WTC11 (cell line): ENCODE measurements around the gene NCKIPSD.

ENCODE experiments used
- NR3C1 ChIP-seq: sonication (generic); formaldehyde crosslinking; conservative IDR thresholded peaks from 2 replicates; pipeline ENCODE4 v1.8.1; 2023; ENCODE audit warnings: low read depth, mild to moderate bottlenecking, missing genetic modification reagents
- SMAD3 ChIP-seq: sonication (generic); formaldehyde crosslinking; IDR thresholded peaks from 2 replicates; pipeline ENCODE4 v1.8.0; 2022; ENCODE audit warnings: missing genetic modification reagents, mild to moderate bottlenecking, borderline replicate concordance
- SMAD4 ChIP-seq: sonication (generic); formaldehyde crosslinking; IDR thresholded peaks from 2 replicates; pipeline ENCODE4 v1.8.0; 2022; ENCODE audit warnings: mild to moderate bottlenecking, missing genetic modification reagents
- SP1 ChIP-seq: sonication (generic); formaldehyde crosslinking; conservative IDR thresholded peaks from 2 replicates; pipeline ENCODE4 v1.8.1; 2022; ENCODE audit warnings: missing genetic modification reagents
- TEAD4 ChIP-seq: sonication (generic); formaldehyde crosslinking; IDR thresholded peaks from 2 replicates; pipeline ENCODE4 v1.8.0; 2022; ENCODE audit warnings: mild to moderate bottlenecking, missing genetic modification reagents
- ZBTB43 ChIP-seq: sonication (generic); formaldehyde crosslinking; IDR thresholded peaks from 2 replicates; pipeline ENCODE4 v1.8.1; 2023; ENCODE audit warnings: mild to moderate bottlenecking, missing genetic modification reagents
- ZNF263 ChIP-seq: sonication (generic); formaldehyde crosslinking; IDR thresholded peaks from 2 replicates; pipeline ENCODE4 v1.8.1; 2022; ENCODE audit warnings: low read depth, mild to moderate bottlenecking, moderate library complexity, missing genetic modification reagents
- TF ChIP-seq, protein P1 (sequence below): sonication (generic); formaldehyde crosslinking; IDR thresholded peaks from 2 replicates; pipeline ENCODE4 v1.8.0; 2022; ENCODE audit warnings: mild to moderate bottlenecking, missing genetic modification reagents
- TF ChIP-seq, protein P2 (sequence below): sonication (generic); formaldehyde crosslinking; IDR thresholded peaks from 2 replicates; pipeline ENCODE4 v1.8.1; 2022; ENCODE audit warnings: mild to moderate bottlenecking, missing genetic modification reagents, moderate library complexity, borderline replicate concordance
- TF ChIP-seq, protein P3 (sequence below): sonication (generic); formaldehyde crosslinking; IDR thresholded peaks from 2 replicates; pipeline ENCODE4 v1.8.0; 2023; ENCODE audit warnings: missing genetic modification reagents
- TF ChIP-seq, protein P4 (sequence below): fragments of 200-600 bp; IDR thresholded peaks from 2 replicates; pipeline ENCODE4 v1.8.0; 2022; ENCODE audit warnings: antibody characterized with exemption
- TF ChIP-seq, protein P5 (sequence below): sonication (generic); formaldehyde crosslinking; IDR thresholded peaks from 2 replicates; pipeline ENCODE4 v1.8.0; 2022; ENCODE audit warnings: mild to moderate bottlenecking, missing genetic modification reagents
- TF ChIP-seq, protein P6 (sequence below): sonication (generic); formaldehyde crosslinking; IDR thresholded peaks from 2 replicates; pipeline ENCODE4 v1.8.1; 2023; ENCODE audit warnings: mild to moderate bottlenecking, missing genetic modification reagents, moderate library complexity
- TF ChIP-seq, protein P7 (sequence below): sonication (generic); formaldehyde crosslinking; IDR thresholded peaks from 2 replicates; pipeline ENCODE4 v1.8.1; 2023; ENCODE audit warnings: mild to moderate bottlenecking, missing genetic modification reagents, moderate library complexity

GRCh38 chr3:48681541-48681880 lies 4.2 kb downstream of the NCKIPSD start:
- TF ChIP-seq, protein P1, sequence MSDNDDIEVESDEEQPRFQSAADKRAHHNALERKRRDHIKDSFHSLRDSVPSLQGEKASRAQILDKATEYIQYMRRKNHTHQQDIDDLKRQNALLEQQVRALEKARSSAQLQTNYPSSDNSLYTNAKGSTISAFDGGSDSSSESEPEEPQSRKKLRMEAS (CRISPR knock-in tag) = no peak
- no peak for TF ChIP-seq TEAD4 (CRISPR knock-in tag)
- TF ChIP-seq ZNF263 (CRISPR knock-in tag) = no peak
- TF ChIP-seq, protein P2, sequence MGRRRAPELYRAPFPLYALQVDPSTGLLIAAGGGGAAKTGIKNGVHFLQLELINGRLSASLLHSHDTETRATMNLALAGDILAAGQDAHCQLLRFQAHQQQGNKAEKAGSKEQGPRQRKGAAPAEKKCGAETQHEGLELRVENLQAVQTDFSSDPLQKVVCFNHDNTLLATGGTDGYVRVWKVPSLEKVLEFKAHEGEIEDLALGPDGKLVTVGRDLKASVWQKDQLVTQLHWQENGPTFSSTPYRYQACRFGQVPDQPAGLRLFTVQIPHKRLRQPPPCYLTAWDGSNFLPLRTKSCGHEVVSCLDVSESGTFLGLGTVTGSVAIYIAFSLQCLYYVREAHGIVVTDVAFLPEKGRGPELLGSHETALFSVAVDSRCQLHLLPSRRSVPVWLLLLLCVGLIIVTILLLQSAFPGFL (CRISPR knock-in tag) = no peak
- TF ChIP-seq, protein P3, sequence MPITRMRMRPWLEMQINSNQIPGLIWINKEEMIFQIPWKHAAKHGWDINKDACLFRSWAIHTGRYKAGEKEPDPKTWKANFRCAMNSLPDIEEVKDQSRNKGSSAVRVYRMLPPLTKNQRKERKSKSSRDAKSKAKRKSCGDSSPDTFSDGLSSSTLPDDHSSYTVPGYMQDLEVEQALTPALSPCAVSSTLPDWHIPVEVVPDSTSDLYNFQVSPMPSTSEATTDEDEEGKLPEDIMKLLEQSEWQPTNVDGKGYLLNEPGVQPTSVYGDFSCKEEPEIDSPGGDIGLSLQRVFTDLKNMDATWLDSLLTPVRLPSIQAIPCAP (CRISPR knock-in tag) = no peak
- TF ChIP-seq, protein P4, sequence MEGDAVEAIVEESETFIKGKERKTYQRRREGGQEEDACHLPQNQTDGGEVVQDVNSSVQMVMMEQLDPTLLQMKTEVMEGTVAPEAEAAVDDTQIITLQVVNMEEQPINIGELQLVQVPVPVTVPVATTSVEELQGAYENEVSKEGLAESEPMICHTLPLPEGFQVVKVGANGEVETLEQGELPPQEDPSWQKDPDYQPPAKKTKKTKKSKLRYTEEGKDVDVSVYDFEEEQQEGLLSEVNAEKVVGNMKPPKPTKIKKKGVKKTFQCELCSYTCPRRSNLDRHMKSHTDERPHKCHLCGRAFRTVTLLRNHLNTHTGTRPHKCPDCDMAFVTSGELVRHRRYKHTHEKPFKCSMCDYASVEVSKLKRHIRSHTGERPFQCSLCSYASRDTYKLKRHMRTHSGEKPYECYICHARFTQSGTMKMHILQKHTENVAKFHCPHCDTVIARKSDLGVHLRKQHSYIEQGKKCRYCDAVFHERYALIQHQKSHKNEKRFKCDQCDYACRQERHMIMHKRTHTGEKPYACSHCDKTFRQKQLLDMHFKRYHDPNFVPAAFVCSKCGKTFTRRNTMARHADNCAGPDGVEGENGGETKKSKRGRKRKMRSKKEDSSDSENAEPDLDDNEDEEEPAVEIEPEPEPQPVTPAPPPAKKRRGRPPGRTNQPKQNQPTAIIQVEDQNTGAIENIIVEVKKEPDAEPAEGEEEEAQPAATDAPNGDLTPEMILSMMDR = no peak
- TF ChIP-seq, protein P5, sequence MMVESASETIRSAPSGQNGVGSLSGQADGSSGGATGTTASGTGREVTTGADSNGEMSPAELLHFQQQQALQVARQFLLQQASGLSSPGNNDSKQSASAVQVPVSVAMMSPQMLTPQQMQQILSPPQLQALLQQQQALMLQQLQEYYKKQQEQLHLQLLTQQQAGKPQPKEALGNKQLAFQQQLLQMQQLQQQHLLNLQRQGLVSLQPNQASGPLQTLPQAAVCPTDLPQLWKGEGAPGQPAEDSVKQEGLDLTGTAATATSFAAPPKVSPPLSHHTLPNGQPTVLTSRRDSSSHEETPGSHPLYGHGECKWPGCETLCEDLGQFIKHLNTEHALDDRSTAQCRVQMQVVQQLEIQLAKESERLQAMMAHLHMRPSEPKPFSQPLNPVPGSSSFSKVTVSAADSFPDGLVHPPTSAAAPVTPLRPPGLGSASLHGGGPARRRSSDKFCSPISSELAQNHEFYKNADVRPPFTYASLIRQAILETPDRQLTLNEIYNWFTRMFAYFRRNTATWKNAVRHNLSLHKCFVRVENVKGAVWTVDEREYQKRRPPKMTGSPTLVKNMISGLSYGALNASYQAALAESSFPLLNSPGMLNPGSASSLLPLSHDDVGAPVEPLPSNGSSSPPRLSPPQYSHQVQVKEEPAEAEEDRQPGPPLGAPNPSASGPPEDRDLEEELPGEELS (CRISPR knock-in tag) = no peak
- no peak for TF ChIP-seq NR3C1 (CRISPR knock-in tag)
- TF ChIP-seq, protein P6, sequence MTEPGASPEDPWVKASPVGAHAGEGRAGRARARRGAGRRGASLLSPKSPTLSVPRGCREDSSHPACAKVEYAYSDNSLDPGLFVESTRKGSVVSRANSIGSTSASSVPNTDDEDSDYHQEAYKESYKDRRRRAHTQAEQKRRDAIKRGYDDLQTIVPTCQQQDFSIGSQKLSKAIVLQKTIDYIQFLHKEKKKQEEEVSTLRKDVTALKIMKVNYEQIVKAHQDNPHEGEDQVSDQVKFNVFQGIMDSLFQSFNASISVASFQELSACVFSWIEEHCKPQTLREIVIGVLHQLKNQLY (CRISPR knock-in tag) = no peak
- no peak for TF ChIP-seq SMAD4 (CRISPR knock-in tag)
- TF ChIP-seq, protein P7, sequence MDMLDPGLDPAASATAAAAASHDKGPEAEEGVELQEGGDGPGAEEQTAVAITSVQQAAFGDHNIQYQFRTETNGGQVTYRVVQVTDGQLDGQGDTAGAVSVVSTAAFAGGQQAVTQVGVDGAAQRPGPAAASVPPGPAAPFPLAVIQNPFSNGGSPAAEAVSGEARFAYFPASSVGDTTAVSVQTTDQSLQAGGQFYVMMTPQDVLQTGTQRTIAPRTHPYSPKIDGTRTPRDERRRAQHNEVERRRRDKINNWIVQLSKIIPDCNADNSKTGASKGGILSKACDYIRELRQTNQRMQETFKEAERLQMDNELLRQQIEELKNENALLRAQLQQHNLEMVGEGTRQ (CRISPR knock-in tag) = no peak
- TF ChIP-seq SMAD3 (CRISPR knock-in tag) = no peak
- TF ChIP-seq ZBTB43 = no peak
- no peak for TF ChIP-seq SP1
